Fibroblast of skin of abdomen (primary cell): ENCODE results near the gene STPG2. TPM values are rescaled to one million over a fixed set of nuclear protein-coding genes. Genes with fewer than 3 reads are reported as not detected.

Source experiments
- DNase-seq: peaks from one replicate; pipeline ENCODE4 v3.0.0-alpha.2; 2013
- polyA plus RNA-seq, 2 experiments: library from polyadenylated mRNA; unstranded; fragments of 120-200 nt; gene quantifications; one replicate each; pipeline ENCODE4 v1.2.1, GENCODE V29; 2013; ENCODE audit not compliant: insufficient read length in 2 of 2

STPG2 gene
- not detected for polyA plus RNA-seq (2013, experiment 1 of 2; ENCODE audit: insufficient read length)
- polyA plus RNA-seq (2013, experiment 2 of 2; ENCODE audit: insufficient read length) = not detected

DNA sequence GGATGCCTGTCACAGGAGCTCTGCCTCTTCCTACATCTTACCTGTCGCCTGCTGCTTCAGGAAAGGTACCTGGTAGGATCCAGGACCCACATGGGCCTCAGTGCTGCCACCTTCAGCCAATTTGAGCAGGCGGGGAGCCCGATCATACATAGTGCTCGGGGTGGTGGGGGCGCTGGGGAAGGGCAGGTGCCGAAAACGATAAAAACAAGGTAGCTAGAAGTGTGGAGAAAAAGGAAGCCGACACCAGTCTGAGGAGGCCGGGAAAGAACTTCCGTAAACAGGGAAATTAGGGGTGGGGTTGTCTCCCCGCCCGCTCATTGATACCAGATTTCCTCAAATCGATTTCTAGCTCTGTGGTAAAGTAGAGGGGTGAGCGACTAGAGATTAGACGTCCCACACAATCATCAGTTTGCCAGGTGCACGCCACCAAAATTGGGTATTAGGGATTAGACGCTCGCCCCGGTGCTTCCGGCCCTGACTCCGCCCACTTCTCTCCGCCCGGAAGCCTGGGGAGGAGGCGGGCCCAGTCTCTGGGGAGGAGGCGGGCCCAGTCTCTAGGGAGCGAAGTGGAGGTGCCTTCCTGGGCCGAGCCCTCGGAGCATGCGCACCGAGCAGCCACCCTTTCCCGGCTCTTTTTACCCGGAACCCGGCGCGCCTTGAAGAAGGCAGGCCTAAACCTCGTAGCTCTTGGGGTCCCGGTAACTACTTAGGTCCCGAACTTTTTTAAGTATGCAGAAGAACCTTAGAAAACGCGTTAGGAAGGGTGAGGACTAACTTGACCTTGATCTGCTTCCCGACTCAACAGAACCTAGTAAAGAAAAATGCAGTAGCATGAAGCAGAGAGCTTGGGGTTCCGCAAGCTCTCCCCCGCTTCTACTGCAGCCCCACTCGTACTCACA is at the start of gene STPG2:
TSS of gene STPG2 (minus strand) at position 476 of the 899 bp plus-strand sequence.
- peak; percentile 92 for DNase-seq

DNA sequence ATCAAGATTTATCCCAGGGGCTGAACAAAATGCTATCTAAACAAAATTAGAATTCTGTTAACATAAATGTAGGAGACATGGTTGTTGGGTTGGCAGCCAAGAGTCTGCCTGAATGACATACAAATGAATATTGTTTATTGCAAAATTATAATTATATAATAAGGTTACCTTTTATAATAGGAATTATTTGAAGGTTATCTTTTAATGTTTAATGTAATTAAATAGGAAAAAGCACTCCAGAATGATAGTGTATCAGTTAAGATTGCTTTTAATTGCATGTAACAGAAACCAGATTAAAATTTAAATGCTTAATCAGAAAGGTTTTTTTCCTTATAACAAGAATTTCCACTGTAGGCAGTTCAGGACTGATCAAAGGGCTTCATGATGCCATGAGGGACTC is 42.0 kb upstream of the STPG2 start:
- no peak for DNase-seq

DNA sequence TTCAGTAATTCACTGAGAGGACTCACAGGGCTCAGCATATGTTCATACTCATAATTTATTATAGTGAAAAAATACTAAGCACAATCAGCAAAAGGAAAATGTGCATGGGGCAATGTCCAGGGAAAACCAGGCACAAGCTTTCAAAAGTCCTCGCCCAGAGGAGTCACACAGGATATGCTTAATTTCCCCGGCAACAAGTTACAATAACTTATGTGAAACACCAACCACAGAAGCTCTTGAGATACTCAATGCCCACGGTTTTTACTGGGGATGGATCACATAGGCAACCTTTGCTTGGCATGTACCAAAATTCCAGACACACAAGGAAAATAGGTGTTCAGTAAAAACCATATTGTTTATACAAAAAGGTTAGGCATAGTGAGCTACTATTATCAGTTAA is 38.5 kb upstream of the STPG2 start:
- no peak for DNase-seq

DNA sequence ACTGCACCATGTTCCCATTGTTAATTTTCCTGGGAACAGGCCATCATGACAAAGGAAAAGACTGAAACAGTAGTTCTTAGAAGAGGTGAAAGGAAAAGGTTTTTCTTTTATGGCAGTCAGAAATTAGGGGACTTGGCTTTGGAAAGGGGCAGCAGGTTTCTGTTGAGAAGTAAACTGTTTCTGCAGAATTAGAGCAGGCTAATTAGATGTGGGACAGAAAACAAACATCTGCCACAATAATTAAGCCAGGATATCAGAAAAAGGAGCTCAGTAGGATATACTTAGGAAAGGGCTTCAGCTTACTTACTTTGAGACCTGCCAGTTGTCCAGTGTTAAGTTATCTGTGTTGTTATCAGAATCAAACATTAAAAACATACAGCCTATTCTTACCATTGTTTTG is 36.7 kb upstream of the STPG2 start:
- no peak for DNase-seq

DNA sequence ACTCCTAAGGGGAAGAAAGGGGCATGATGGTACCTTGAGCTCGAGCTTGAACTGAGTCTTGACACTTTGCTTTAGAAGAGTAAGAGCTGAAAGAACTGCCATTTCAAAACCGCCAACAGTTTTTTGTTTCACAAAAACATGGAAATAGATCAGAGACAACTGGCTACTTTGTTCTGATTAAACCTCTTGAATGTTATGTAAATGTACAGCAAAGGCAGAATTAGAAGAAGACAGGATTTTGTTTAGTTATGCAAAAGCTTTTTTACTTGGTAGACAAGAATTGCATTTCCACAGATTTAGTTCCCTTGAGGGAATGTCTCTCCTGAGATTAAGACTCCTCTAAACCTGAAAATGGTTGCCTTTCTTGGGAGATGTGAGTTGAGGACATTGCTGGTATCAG is 33.3 kb upstream of the STPG2 start:
- no peak for DNase-seq

DNA sequence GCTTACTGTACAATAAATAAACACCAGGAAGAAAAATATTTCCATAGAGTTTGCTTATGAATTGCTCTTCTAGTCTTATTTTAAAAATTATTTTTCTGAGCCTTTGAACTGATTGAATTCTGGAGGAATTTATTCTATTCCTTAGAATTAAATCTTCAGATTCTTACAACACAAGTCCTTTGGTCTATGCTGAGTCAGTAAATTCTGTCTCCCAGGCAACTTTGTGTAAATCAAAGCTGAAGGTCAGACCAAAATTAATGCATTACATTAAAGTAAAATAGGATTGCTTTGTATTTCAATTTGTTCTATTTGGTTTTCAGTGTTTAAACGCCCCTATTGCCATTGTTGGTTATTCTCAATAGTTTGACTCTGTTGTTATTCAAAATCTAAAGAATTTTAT is 26.8 kb upstream of the STPG2 start:
- DNase-seq = no peak

DNA sequence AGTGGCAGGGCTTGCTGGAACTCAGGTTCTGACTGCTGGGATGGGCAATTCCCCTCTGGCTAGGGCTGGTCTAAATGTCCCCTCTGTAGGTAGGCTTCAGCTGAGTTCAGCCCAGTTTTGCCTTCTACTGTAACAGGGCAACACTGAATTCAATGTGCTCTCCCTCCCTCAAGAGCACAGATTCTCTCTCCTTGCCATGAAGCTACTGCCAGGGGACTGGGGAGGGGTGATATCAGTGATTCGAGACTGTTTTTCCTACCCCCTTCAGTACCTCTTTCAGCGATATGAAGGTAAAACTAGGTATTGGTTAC is 23.4 kb upstream of the STPG2 start:
- no peak for DNase-seq

DNA sequence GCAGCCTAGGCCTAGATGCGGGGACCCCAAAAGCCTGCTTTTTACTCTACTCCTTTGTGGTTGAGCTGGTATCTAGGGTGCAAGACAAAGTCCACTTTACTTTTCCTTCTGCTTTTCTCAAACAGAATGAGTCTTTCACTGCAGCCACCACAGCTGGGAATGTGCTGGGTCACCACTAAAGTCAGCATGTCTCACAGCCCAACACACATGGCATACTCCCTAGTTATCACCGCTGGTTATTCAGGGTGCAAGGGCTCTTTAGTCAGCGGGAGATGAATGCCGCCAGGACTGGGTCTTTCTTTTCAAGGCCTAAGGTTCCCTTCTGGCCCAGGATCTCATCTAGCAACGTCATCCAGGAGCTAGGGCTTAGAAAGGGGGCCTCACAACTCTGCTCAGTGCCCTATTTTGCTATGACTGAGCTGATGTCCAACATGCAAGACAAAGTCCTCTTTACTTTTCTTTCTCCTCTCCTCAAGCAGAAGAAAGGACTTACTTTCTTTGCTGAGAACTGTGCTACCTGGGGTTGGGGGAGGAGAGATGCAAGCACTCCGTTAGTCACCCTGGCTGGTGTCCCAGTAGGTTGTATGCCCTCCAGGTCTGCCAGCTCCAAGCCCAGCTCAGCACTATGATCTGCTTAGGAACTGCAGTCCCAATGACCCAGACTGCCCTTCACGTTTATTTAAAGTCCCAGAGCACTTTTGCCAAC is 22.9 kb upstream of the STPG2 start:
- DNase-seq = no peak

DNA sequence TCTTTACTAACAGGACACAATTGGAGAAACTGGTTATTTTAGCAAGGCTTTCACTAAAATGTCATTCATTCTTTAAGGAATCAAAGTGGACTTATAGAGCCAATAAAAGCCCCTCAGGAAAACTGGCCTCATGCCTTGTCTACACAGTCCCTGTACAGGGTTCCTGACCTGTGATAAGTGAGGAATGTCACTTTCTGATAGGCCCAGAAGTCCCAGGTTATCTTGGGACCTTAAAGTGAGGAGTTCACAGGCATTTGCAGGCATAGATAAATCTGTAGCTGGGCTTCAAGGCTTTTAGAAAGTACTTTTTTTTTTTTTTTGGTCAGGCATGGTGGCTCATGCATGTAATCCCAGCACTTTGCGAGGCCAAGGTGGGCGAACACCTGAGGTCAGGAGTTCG is 19.4 kb upstream of the STPG2 start:
- no peak for DNase-seq

DNA sequence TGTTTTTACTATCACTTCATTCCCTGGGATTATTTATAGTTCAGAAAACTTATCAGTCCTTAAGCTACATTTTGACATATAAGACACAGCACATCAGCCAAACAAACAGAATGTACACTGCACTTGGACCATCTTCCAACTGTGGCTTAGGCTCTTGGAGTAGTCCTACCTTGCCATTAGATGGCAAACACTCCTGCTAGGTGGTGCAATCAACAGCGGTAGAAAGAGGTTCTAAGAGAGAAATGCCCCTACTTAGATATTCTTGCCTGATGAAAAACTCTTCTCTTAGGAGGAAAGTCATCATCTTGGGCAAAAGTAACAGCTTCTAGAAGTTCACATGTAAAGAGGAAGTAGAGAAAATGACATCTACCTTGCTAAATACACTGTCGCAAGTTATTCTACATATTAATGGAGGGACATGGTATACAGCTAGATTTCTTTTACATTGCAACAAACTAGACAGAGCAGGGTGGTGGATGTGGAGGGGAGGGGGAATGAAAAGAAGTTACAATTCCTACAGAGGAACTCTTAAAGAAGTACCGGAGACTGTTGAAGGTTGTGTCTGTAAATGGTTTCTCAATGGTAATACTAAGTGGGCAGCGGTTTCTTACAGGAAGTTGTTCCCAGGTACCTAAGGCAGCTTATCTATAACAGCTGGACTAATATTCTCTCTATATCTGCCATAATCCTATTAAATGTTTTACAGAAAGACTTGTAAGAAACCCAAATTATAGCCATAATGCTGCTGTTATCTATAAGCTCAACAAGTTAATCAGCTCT is 8.1 kb upstream of the STPG2 start:
- DNase-seq = no peak

DNA sequence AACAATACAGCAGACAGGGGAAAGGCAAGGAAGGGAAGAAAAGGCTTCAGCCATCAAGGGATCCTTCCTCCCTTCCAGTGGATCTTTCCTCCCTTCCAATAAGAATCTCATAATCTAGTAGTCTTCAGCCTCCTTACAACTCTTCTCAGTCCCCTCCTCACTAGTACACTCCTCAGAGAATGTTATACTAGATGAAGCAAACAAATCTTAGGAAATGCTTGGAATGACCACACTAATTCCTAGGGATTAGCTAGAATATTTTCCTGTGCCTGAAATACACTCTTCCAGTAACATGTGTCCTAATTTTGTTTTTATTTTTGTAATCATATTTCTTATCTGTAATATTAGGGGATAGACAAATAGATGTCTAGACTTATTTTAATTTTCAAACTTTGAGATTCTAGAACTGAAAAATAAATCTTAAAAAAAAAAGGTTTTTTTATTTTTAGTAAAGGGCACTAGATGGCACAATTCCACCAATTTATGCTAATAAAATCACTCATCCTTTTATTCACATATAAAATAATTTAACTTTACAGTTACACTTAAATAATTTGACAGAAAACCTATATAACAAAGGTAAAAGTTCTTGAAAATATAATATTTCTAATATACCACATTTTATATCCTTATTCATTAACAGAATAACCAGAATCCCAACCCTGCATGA is 7.0 kb upstream of the STPG2 start:
- peak; percentile 12 for DNase-seq

DNA sequence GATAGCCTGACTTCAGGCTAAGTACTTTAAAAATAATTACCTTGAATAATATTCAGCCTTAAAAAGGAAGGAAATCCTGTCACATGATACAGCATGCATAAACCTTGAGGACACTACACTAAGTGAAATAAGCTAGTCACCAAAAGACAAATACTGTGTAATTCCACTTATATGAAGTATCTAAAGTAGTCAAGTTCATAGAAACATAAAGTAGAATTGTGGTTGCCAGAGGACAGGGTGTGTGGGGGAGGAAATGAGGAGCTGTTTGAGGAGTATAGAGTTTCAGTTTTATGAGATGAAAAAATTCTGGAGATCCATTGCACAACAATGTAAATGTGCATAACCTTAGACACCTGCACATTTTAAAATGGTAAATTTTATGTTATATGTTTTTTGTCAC is 5.6 kb upstream of the STPG2 start:
- no peak for DNase-seq

DNA sequence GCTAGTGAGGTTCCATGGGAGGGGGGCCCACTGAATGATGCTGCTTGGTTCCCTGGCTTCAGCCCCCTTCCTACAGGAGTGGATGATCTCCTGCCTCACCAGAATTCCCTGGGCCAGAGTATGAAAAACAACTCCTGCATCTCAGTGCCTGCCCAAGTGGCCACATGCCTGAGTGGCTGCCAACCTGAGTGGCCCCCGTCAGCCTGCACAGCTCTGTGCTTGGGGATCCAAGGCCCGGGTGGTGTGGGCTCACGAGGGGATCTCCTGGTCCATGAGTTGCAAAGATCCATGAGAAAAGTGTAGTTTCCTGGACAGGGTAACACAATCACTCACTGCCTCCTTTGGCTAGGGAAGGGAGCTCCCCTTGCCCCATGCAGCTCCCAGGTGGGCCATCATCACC is 17.1 kb downstream of the STPG2 start:
- no peak for DNase-seq

DNA sequence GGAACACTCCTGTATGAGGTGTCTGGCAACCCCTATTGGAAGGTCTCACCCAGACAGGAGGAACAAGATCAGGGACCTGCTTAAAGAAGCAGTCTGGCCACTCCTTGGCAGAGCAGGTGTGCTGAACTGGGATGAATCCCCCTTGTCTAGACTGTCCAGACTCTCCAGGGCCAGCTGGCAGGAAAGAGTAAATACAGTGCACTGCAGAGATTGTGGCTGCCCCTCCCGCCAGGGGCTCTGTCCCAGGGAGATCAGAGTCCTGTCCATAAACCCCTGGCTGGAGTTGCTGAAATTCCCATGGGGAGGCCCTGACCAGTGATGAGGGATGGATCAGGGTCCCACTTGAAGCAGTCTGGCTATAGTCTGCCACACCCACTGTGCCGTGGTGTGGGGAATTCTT is 17.7 kb downstream of the STPG2 start:
- DNase-seq = no peak

DNA sequence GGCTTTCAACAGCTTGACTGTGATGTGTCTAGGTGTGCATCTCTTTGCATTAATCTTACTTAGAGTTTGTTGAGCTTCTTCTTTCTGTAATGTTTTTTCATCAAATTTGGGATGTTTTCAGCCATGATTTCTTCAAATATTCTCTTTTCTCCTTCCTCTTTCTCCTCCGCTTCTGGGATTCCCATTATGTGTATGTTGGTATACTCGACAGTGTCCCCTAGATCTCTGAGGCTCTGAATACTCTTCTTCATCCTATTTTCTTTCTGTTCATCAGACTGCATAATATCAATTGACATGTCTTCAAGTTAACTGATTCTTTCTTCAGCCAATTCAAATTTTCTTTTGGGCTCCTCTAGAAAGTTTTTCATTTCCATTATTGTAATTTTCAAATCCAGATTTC is 25.9 kb downstream of the STPG2 start:
- no peak for DNase-seq

DNA sequence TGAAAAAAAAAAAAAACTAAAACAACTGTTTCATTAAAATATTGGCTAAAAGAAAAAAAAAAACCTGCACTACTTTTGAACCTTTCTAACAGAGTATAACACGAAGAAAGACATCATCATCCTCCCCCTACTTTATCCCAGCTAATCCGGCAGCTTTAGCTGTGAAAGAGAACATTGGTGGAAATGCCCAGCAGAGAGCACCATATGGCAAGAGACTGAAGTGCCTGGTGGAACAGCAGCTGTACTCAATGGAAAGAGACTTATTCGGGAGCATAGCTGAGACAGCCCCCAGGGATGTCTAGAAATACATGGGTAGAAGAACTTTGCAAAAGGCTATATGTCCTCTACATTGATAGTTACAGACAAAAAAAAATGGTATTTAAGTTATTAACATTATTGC is 30.3 kb downstream of the STPG2 start:
- DNase-seq = peak; percentile 21

DNA sequence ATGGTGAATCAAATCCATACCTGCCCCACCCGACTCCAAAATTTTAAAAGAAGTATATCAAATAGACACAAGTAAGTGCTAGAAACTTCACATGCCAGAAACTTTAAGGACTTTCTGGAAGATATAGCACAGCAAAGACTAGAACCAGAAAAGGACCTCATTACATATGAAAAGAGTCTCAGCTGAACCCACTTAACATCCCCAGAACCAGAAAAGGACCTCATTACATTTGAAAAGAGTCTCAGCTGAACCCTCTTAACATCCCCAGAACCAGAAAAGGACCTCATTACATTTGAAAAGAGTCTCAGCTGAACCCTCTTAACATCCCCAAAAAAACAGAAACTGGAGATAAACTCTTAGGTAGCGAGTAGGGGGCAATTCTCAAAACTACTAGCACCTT is 32.3 kb downstream of the STPG2 start:
- DNase-seq = no peak

DNA sequence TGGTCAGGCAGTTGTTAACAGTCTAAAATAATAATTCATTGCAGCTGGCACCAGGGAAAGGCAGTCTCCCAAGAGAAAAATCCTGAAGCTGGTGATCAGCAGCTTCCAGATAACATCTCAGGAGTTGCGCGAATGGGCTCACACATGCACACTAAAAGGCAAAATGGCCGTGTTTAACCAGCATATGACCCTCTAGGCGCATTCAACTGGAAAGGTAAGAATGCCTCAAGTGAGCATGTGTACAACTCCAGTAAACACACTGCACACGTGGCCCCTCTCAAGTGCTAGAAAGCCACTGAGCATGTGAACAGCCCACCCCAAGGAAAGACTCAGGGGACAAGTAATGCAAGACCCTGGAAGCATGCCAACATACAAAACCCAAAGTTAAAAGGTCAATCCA is 33.1 kb downstream of the STPG2 start:
- DNase-seq = no peak

DNA sequence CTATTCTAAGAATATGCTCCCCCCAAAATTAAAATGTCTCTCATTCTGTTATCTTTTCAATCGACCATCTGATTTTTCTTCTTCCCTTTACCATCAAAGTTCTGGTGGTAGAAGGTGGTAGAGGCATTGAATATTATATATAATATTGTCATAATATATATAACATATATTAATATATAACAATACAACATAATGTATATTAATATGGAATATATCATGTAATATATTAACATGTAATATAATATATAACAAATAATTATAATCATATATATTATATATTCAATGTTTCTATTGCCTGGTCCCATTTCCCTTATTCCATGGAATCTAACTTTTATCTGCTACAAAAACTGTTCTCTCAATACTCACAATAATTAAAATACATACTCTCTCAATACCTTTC is 40.6 kb downstream of the STPG2 start:
- DNase-seq = no peak

DNA sequence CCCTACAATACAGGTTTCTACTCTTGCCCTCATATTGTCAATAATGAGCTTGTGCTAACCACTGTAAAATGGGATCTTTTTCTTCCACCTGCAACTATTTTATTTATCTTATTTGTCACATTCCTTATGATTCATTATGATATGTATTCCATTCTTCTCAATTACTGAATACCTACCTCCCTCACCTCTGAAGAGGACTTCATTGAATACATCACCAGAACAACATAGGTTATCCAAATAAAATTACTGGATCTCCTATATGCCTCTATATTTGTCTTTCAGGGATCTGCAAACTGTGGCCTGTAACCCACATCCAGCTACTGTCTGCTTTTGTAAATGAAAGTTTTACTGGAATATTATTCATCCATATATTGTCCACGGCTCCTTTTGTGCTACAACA is 41.3 kb downstream of the STPG2 start:
- no peak for DNase-seq

DNA sequence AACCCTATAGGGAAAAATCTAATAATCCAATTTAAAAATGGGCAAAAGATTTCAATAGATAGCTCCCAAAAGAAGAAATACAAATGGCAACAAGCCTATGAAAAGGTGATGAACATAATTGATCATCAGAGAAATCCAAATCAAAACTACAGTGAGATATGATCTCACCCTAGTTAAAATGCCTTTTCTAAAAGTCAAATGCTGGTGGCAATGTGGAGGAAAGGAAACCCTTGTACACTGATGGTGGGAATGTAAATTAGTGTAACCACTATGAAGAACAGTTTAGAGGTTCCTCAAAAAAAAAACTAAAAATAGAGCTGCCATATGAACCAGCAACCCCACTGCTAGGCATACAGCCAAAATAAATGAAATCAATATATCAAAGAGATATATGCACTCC is 44.5 kb downstream of the STPG2 start:
- DNase-seq = no peak

DNA sequence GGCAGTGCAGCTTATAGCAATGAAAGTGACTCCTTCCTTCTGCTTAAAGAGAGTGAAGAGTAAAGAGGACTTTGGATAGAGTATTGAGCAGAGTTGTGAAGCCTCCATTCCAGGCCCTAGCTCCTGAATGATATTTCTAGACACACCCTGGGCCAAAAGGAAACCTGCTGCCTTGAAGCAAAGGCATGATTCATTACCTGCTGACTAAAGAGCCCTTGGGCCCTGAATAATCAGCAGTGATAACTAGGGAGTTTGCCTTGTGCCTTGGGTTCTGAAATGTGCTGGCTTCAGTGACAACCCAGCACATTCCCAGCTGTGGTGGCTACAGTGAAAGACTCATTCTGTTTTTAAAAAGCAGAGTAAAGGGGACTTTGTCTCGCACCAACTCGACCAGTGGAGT is 49.2 kb downstream of the STPG2 start:
- DNase-seq = no peak

DNA sequence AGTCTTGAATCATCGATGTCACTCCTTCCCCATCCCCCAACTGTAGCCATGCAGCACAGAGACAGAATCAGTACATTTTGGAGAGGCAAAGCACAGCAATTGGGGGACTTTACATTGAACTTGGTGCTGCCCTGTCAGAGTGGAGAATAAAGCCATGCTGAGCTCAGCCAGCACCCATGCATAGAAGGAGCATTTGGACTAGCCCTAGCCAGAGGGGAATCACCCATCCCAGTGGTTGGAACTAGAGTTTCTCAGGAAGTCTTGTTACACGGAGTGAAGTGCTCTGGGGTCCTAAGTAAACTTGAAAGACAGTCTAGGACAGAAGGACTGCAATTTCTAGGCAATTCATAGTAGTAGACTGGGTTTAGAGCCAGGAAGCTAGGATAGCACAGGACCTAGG is 49.6 kb downstream of the STPG2 start:
- DNase-seq = no peak
